Anterior cingulate cortex (tissue), 58 donors: ENCODE results near the gene HIVEP2.

Experiments
- DNase-seq, 58 donors: peaks; one replicate each; lab custom pipeline; 2025; lab: John Stamatoyannopoulos, UW

HIVEP2 gene

GRCh38 chr6:142753196-142753595 is 191.8 kb downstream of the HIVEP2 start:
- no peak for DNase-seq

DNA sequence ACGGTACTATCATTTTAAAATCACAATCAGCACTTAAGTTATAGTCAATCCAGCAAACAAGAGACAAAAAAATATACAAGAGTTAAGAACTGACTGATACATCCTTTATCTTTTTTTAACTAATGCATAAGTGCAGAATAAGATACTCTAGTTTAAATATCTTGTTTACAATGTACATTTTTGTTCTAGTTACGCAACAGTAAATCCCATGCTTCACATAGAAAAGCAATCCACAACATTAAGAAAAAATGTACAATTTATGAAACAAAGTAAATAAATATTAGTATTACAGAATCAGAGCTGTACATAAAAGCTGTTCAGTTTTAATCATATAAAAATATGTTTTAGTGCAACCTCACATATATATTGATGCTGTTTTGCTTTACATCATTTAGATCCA is 192.6 kb downstream of the HIVEP2 start:
- DNase-seq, result no peak

GRCh38 chr6:142751452-142751851 is 193.5 kb downstream of the HIVEP2 start:
- no peak for DNase-seq

DNA sequence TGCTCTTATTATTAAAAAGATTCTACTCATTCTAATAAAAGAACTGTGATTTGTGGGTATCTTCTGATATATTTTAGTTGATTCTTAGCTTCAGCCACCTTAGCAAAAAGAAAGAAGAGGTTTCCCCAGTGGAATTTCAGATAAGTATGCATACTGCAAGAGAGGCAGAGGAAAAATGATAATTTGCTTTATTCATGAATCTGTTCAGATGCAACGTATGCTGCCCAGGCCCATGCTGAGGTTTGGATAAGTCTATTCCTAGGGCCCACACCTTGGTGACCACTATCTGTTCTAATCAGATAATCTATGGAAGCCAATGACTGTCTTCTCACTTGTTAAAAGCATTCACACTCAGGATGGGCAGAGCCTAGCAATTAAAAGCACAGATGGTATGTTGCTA is 194.0 kb downstream of the HIVEP2 start:
- DNase-seq, result no peak

- no peak for DNase-seq
Observed at GRCh38 chr6:142749556-142749955, 195.4 kb downstream of the HIVEP2 start.

DNA sequence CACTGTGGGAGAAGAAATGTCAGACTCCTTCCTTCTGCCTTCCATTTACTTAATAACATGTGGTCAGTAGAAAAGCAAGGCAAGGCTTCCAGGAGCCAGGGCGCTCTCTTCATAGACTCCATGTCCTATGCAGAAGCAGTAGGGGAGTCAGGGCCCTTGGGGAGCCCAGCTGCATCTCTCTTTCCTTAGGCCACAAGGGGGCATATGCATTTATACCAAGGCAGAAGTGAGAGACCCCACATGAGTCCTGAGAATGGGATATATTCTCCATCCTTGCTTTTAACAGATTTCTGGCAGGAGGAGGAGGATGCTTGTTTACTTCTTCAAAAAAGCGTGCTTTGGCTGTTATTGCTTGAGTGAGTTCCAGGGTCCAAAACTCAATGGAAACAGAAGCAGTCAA is 198.5 kb downstream of the HIVEP2 start:
- DNase-seq, result peak in 8 of 58 donors; percentile 3 to 34 (median 8)

DNA sequence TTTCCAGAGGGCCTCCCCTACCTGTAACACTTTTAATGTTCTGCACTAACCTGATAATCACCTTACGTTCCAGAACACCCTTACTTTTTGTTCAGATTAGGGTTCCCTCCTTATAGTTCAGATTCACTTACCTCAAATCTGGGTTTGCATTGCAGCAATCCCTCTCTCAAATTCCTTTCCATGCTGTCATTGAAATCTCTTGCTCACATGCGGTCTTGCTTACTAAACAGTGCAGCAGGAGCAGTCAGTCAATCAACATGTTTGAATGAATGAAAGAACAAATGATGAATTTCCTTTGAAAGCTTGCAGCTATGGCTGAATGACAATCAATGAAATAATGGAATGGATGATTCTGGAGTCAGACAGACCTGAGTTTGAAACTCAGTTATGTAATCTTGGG is 200.1 kb downstream of the HIVEP2 start:
- no peak for DNase-seq

- DNase-seq, result no peak
Observed at GRCh38 chr6:142740449-142740848, 204.5 kb downstream of the HIVEP2 start.

DNA sequence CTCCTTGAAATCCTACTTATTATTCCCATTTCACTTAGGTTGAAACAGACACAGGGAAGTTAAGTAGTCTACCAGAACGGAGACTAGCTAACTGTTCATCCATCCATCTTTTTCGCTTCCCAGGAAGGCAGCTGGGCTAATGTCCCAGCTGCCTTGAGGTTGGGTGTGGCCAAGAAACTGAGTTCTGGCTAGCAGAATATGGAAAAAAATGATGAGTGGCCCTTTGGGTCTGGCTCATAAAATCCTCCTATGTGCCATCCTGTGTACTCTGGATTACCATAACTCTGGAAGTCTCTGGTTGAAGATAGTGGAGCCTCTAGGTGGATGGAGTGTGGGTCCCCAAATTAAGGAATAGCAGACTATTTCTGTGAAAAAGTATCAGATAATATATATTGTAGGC is 206.2 kb downstream of the HIVEP2 start:
- no peak for DNase-seq

- no peak for DNase-seq
Observed at GRCh38 chr6:142738035-142738396, 207.0 kb downstream of the HIVEP2 start.

DNA sequence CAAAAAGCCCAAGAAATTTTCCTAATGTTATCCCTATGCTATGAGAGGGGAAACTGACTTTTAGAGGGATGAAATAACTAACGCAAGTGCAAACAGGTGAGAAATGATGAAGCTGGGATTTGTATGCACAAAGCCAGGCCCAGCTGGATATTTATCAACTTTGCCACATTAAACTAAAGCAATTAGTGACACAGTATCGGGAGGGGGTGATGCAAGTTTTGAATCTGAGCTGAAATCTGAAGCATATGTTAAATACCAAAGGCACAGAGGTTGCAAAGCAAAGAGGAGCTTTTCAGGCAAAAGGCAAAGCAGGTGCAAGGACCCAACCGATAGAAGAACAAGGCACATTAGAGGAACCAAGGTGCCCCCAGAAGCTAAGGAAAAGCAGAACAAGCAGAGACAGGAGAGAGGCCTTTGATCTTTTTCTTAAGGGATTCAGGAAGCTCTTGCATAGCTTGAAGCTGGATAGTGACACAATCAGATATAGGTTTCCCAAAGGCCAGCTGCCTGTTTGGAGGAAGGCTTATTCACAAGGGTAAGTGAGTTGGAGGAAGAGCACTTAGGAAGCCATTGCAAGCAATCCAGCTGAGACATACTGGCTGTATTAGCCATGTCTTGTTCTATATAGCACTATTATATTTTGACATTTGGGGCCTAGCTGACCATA is 207.5 kb downstream of the HIVEP2 start:
- DNase-seq, result no peak

GRCh38 chr6:142735204-142735603 is 209.8 kb downstream of the HIVEP2 start:
- DNase-seq, result no peak

DNA sequence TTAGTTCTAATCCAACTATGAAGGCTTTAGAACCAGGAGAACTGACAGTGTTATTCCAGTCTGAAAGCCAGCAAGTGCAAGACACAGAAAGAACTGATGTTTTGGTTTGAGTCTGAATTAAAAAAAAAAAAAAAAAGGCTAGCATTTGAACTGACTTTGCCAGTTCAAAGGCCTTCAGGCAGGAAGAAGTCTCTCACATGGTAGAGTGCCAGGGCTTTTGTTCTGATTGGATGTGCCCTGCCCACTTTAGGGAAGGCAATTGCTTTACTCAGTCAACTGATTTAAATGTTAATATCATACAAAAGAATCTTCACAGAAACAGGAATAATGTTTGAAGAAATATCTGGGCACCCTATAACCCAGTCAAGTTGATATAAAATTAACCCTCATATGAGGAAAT is 212.2 kb downstream of the HIVEP2 start:
- DNase-seq, result no peak

- no peak for DNase-seq
Observed at GRCh38 chr6:142731611-142732010, 213.4 kb downstream of the HIVEP2 start.

DNA sequence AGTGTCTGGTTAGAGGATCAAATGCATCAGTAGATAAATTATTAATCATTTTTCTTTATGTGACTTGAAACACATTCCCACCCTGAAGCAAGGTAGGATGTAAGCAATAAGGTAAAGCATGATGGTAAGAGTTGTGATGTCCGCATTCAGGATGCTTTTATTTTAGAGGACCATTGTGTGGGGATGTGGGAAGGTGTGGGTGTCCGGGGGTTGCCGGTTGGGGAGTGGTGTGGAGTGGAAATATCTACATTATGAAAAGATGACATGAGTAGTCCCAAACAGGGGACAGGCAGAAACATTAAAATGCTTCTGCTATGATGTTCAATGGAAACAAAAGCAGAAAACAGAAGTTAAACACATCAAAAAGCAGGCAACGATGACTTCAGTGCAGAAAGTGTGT is 215.4 kb downstream of the HIVEP2 start:
- DNase-seq, result no peak

DNA sequence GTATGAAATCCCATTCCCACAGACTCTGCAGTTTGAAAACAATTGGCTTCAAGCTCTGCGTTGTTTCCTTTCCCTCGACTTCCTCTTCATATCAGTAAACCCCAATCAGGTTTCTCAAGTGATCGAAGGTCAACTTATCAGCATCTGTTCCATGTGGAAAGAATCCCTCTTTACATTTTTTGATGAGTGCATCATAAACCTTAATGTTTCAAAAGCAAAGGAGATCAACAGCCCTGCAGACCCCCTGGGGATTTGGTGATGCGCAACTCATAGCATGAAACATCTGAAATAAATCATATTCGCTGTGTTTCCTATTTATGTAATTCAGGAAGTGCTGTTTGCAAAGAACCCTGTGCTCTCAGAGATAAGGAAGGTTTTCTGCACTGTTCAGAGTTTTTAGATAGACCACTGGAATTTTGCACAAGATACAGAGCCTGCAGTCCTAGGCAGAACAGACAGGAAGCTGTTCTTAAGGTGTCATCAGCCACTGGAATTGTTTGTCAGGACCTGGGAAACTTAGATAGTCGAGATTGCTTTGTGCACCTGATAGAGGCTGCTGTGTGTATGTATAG is 216.0 kb downstream of the HIVEP2 start:
- DNase-seq, result no peak

DNA sequence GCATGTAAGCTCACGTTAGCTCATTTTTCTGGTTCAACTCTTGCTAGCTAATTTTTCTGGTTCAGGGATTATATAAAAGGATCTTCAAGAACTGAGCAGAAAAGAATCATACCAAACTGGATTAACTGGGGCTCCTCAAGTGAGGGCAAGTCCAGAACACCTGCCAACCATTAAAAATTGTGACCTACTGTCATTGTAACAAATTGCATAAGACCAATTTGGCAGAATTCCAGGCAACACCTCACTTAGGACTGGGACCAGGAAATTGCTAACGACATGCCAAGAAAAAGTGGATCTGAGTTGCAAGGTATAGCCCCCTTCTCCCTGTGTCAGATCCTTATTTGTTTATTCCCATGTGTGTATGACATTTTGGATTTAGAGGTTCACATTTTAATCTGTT is 216.6 kb downstream of the HIVEP2 start:
- DNase-seq, result no peak

- no peak for DNase-seq
Observed at GRCh38 chr6:142726616-142727015, 218.4 kb downstream of the HIVEP2 start.

DNA sequence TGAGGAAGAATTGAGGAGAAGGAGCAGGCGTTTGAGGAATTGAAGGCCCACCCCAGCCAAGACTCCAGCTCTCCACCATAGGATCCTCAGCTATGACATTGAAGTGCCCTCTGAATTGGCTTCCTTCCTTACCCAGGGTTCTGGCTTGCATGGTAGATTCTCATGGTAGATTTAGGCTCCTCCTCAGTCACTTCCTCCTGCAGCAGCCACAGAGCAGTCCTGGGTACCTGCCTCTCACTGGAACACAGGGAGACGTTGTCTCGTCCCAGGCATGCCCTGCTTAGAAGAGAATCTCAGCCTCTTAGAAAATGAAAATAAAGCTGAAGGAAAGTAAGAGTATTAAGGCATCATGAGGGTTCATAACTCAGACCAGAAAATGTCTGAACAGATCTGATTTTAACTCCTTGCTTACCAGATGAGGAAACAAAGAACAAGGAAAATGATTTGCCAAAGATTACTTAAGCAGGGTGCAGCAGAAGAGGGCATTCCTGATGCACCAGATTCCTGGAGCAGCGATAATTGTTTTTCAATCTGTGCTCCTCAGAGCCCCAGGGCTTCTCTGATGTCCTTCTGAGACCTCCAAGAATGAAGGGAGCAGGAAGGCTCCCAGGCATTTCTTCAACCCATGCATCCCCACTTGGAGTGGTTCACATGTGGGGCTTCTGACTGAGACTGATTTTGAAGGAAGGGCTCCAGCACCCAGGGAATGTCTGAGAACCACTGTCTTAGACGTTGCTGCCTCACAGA is 219.8 kb downstream of the HIVEP2 start:
- no peak for DNase-seq

GRCh38 chr6:142722841-142723240 is 222.1 kb downstream of the HIVEP2 start:
- no peak for DNase-seq

GRCh38 chr6:142722012-142722411 is 223.0 kb downstream of the HIVEP2 start:
- DNase-seq, result no peak
